Activated CD8-positive, alpha-beta memory T cell treated with anti-CD3 and anti-CD28 coated beads, Interleukin-2, amount 50 U/mL, for 1 hour (primary cell): ENCODE measurements around the gene FAT1.

ENCODE experiments used
- DNase-seq: peaks from one replicate; pipeline ENCODE4 v3.0.0-alpha.2; 2020; ENCODE audit errors: extremely low read depth

The FAT1 gene

GRCh38 chr4:186563761-186564160 lies 159.9 kb downstream of the FAT1 start:
- no peak for DNase-seq

GRCh38 chr4:186561748-186562147 lies 161.9 kb downstream of the FAT1 start:
- no peak for DNase-seq

GRCh38 chr4:186560647-186561046 lies 163.0 kb downstream of the FAT1 start:
- no peak for DNase-seq

- no peak for DNase-seq
Observed at GRCh38 chr4:186557486-186557885, 166.2 kb downstream of the FAT1 start.

GRCh38 chr4:186557061-186557460 lies 166.6 kb downstream of the FAT1 start:
- DNase-seq, result no peak

GRCh38 chr4:186554914-186555827 lies 168.5 kb downstream of the FAT1 start, which contains the start of gene MTNR1A:
Gene MTNR1A, minus strand, starts transcription at chr4:186555567. Its CDS starts 202 bp downstream, at chr4:186555365.
- DNase-seq, result no peak

- DNase-seq, result no peak
Observed at GRCh38 chr4:186554539-186554913, 169.1 kb downstream of the FAT1 start.

GRCh38 chr4:186553717-186554116 lies 169.9 kb downstream of the FAT1 start:
- no peak for DNase-seq

- no peak for DNase-seq
Observed at GRCh38 chr4:186551849-186552248, 171.8 kb downstream of the FAT1 start.

GRCh38 chr4:186545436-186545835 lies 178.2 kb downstream of the FAT1 start:
- no peak for DNase-seq

GRCh38 chr4:186543206-186543605 lies 180.4 kb downstream of the FAT1 start:
- no peak for DNase-seq

GRCh38 chr4:186541801-186542200 lies 181.9 kb downstream of the FAT1 start:
- DNase-seq, result no peak

- no peak for DNase-seq
Observed at GRCh38 chr4:186537843-186538521, 185.7 kb downstream of the FAT1 start.
